Natural killer cell (primary cell): ENCODE data around the gene ORAI2. TPM values are rescaled to one million over a fixed set of nuclear protein-coding genes. Genes with fewer than 3 reads are reported as not detected.

Experiments
- ATAC-seq, 3 donors: fragments of 150-1000 bp in 2 of 3; fragments of 200-7000 bp in 1 of 3; cut with Tn5 transposase; 1 replicate in 1 of 3; 2 replicates in 2 of 3; pipeline ENCODE4 v1.10.0; 2021; ENCODE audit warnings: mild to moderate bottlenecking in 2 of 3, moderate library complexity in 2 of 3
- DNase-seq, 2 donors: peaks; one replicate each; pipeline versions ENCODE4 v3.0.0 to v3.0.0-alpha.2; 2013 to 2021; ENCODE audit warnings: mixed read lengths in 1 of 2
- H3K27ac ChIP-seq: one replicate; pipeline ENCODE4 v1.5.1; 2013; ENCODE audit warnings: mild to moderate bottlenecking, low read length
- H3K27me3 ChIP-seq: one replicate; pipeline ENCODE4 v1.6.1; 2013; ENCODE audit warnings: low read length; ENCODE audit not compliant: control insufficient read depth, insufficient read depth
- H3K36me3 ChIP-seq: one replicate; pipeline ENCODE4 v1.6.1; 2013; ENCODE audit warnings: low read length; ENCODE audit not compliant: control insufficient read depth, insufficient read depth
- H3K4me1 ChIP-seq: one replicate; pipeline ENCODE4 v1.6.1; 2013; ENCODE audit warnings: low read length; ENCODE audit not compliant: control insufficient read depth, insufficient read depth
- H3K4me3 ChIP-seq: one replicate; pipeline ENCODE4 v1.5.1; 2013; ENCODE audit warnings: low read length
- H3K9me3 ChIP-seq: one replicate; pipeline ENCODE4 v1.6.1; 2013; ENCODE audit warnings: low read length; ENCODE audit not compliant: control insufficient read depth, insufficient read depth
- H3K27ac Mint-ChIP-seq, 2 donors: one replicate each; pipeline ENCODE4 v1.8.0; 2022; ENCODE audit warnings: mild to moderate bottlenecking in 2 of 2, mixed read lengths in 2 of 2, moderate library complexity in 1 of 2
- H3K27me3 Mint-ChIP-seq, 2 donors: one replicate each; pipeline ENCODE4 v1.8.0; 2022; ENCODE audit warnings: low read depth in 2 of 2, mixed read lengths in 2 of 2
- H3K36me3 Mint-ChIP-seq: one replicate; pipeline ENCODE4 v1.8.0; 2022; ENCODE audit warnings: mixed read lengths
- H3K4me1 Mint-ChIP-seq, 2 donors: one replicate each; pipeline ENCODE4 v1.8.0; 2022; ENCODE audit warnings: mixed read lengths in 2 of 2
- H3K4me3 Mint-ChIP-seq: one replicate; pipeline ENCODE4 v1.8.0; 2022; ENCODE audit warnings: mild to moderate bottlenecking, moderate library complexity, mixed read lengths
- H3K9me3 Mint-ChIP-seq, 2 donors: one replicate each; pipeline ENCODE4 v1.8.0; 2022; ENCODE audit warnings: mixed read lengths in 2 of 2
- CTCF ChIP-seq: fragments of 200-600 bp; IDR thresholded peaks from one replicate; pipeline ENCODE4 v1.8.0; 2022; ENCODE audit warnings: antibody characterized with exemption
- WGBS: methylation state at CpG from one replicate; pipeline ENCODE4 v1.1.7; 2013; ENCODE audit warnings: missing lambda C conversion rate; ENCODE audit not compliant: insufficient coverage; 5-methylcytosine and 5-hydroxymethylcytosine counted together
- intact Hi-C: fragments of 100-400 bp; cut with micrococcal nuclease; formaldehyde crosslinking; loops from one replicate; pipeline ENCODE4 v1.14.2; 2022
- total RNA-seq, 4 donors: library from RNA; stranded (reverse); fragments of 120-200 nt in 1 of 4; gene quantifications; one replicate each; pipeline versions ENCODE4 v1.2.3 to v1.2.4, GENCODE V29; 2013 to 2022

The ORAI2 gene
- total RNA-seq, 3 donors from 2014 or later (not counting 1 experiment from before 2014, with no cell fraction given), result 39.1 to 55.0 (median 41.3) TPM

DNA sequence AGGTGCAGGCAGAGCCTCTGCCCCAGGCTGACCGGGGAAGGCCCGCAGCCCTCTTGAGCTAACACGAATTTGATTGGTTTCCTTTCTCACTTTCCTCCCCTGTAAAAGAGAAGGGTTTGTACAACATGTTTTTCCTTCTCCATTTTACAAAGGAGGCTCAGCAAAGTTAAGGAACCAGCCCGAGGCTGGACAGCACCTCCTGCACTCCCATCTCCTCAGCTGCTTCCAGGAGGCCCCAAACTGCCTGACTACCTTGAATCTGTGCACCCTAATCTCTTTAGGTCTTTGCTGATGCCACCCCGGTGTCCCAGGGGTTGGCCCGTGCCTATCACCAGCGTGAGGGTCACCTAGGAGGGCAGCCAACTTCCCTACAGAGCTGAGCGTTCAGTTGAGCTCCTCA lies 27.1 kb downstream of the ORAI2 start:
- no peak overlapping the region for H3K27ac Mint-ChIP-seq

DNA sequence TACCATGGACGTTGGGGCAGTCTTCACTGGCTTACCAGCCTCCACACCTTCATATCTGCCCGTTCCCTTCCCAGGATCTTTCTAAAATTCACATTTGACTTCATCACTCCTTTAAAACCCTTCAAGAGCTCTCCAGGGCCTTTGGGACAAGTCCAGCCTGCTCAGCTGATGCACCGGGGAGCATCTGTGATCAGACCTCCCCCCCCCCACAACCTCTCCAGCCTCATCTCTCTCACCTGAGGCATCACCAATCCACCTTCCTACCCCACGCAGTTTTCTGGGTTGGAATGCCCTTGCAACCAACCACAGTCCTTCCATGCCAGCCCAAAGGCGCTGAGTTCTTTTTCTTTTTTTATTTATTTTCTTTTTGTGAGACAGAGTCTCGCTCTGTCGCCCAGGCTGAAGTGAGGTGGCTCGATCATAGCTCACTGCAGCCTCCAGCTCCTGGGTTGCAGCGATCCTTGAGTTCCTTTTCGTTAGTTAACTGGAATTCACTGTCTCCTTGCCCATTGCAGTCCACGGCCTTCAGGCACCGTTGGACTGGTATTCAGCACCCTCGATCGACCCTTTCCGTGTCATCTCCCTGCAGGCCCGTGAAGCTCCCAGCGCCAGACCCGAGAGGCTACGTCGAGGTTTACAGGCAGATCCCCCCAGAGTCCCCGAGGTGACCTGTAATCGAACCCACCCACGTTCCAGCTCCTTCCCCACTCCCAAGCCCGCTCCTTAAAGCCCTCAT lies 30.6 kb downstream of the ORAI2 start:
- Mint-ChIP-seq H3K9me3 (no peaks in the 10 kb centered on the region), H3K4me3 (peak overlapping the region; percentile 90), H3K27me3 (no peaks in the 10 kb centered on the region), H3K36me3 (no peaks in the 10 kb centered on the region), H3K27ac (peak overlapping the region; percentile 72 to 83), H3K4me1 (peaks cover 12 to 50% of the 10 kb centered on the region in 2 donors)
- no peak for TF ChIP-seq CTCF
- ATAC-seq, result no peak
- no peak for DNase-seq
- Histone ChIP-seq H3K4me1 (peaks cover 25% of the 10 kb centered on the region), H3K36me3 (peaks cover 11% of the 10 kb centered on the region), H3K27ac (peak overlapping the region; percentile 43), H3K9me3 (no peaks in the 10 kb centered on the region), H3K27me3 (no peaks in the 10 kb centered on the region), H3K4me3 (peak overlapping the region; percentile 98)
- intact Hi-C loops, result loop anchor here (2.0 to 5.0 kb wide), 3 partner anchors 47 to 67 kb away; partner anchors contain the start of gene PRKRIP1
- 21% methylated on average over 24 of the region's 24 CpGs for WGBS

More for the DNA sequence above, 27.1 kb downstream of the ORAI2 start:
- Histone ChIP-seq H3K4me1 (peaks cover 19% of the 10 kb centered on the region), H3K4me3 (no peak overlapping the region), H3K36me3 (peaks cover 19% of the 10 kb centered on the region), H3K27me3 (no peaks in the 10 kb centered on the region), H3K9me3 (no peaks in the 10 kb centered on the region), H3K27ac (no peak overlapping the region)
- H3K4me1 Mint-ChIP-seq, result peaks cover 8 to 33% of the 10 kb centered on the region in 2 donors
- intact Hi-C loops, result loop anchor here (5.0 kb wide), 1 partner anchor 43 kb away; no protein-coding TSS in a partner anchor
- no peaks in the 10 kb centered on the region for H3K36me3 Mint-ChIP-seq
- no peak for DNase-seq
- no peaks in the 10 kb centered on the region for H3K9me3 Mint-ChIP-seq
- WGBS, result 91% methylated on average over 8 of the region's 8 CpGs
- H3K4me3 Mint-ChIP-seq, result no peak overlapping the region
- ATAC-seq, result no peak
- H3K27me3 Mint-ChIP-seq, result no peaks in the 10 kb centered on the region
- TF ChIP-seq CTCF, result no peak

DNA sequence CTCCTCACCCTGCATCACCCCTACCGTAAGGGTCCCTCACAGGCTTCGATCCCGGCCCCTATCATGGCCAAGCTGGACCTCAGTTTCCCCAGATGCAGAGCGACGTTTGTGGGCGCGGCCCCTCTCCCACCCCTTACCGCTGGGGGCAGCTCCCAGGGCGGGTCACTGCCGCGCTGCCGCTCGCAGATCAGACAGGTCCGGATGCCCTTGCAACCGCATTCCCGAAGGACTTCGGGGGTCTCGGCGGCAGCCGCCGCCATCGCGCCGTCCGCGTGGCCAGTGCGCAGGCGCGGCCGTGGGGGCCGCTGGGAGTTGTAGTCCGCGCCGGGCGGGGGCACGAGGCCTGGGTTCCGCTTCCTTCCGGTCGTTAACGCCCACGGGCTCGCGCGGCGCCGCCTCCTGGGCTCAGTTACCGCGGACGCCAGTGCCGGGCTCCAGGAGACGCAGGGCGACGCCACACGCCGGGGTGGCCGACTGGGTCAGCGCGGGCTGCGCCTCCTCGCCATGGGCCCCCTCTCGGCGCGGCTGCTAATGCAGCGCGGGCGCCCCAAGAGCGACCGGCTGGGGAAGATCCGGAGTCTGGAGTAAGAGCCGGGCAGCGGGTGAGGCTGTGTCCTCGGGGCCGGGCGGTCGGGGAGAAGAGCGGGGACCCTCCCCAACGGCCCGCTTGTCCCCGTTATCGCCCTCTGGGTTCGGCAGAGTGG lies 31.4 kb downstream of the ORAI2 start, which contains the start of the genes ALKBH4 and LRWD1:
Gene ALKBH4, minus strand, starts transcription at position 287 of the 704 bp plus-strand sequence. Its CDS starts 27 bp downstream, at position 260.
Gene LRWD1, plus strand, starts transcription at position 408 of the 704 bp plus-strand sequence. Its CDS starts 97 bp downstream, at position 505.
- Mint-ChIP-seq H3K27ac (peak within 1 kb of the TSS; percentile 72 to 83), H3K4me1 (peaks cover 12 to 50% of the 10 kb centered on the region in 2 donors), H3K36me3 (no peaks in the 10 kb centered on the region), H3K4me3 (peak within 1 kb of the TSS; percentile 90), H3K27me3 (no peaks in the 10 kb centered on the region), H3K9me3 (no peaks in the 10 kb centered on the region)
- Histone ChIP-seq H3K27me3 (no peaks in the 10 kb centered on the region), H3K4me1 (peaks cover 25% of the 10 kb centered on the region), H3K9me3 (no peaks in the 10 kb centered on the region), H3K4me3 (peak within 1 kb of the TSS; percentile 98), H3K27ac (peak within 1 kb of the TSS; percentile 53), H3K36me3 (peaks cover 8% of the 10 kb centered on the region)
- WGBS, result under 1% methylated on average over 81 of the region's 81 CpGs
- TF ChIP-seq CTCF, result peak; percentile 15
- DNase-seq (peak; percentile 93 to 97), ATAC-seq (peak; percentile 95 to 99 (median 98))
- intact Hi-C loops, result loop anchor here (2.0 to 5.0 kb wide), 3 partner anchors 47 to 68 kb away; partner anchors contain the start of gene PRKRIP1
